C4-2B (cell line): Measurements from ENCODE around the gene CCDC13.

ENCODE experiments used
- H3K27ac ChIP-seq: fragments of 450-650 bp; 2 replicates; pipeline ENCODE4 v1.5.1; 2017
- CTCF ChIP-seq: fragments of 450-650 bp; conservative IDR thresholded peaks from 2 replicates; pipeline ENCODE4 v1.5.1; 2017; ENCODE audit warnings: mild to moderate bottlenecking
- ZFX ChIP-seq: fragments of 450-650 bp; IDR thresholded peaks from 2 replicates; pipeline ENCODE4 v1.6.1; 2017

CCDC13 gene

GRCh38 chr3:42751609-42752008, 21.4 kb downstream of the CCDC13 start:
- no peak overlapping the region for H3K27ac ChIP-seq
- TF ChIP-seq CTCF (no peak), ZFX (no peak)

GRCh38 chr3:42750834-42751233, 22.2 kb downstream of the CCDC13 start:
- TF ChIP-seq ZFX (no peak), CTCF (no peak)
- H3K27ac ChIP-seq: no peak overlapping the region

GRCh38 chr3:42749753-42750231, 23.3 kb downstream of the CCDC13 start:
- TF ChIP-seq ZFX: no peak
- no peak for TF ChIP-seq CTCF

GRCh38 chr3:42749025-42749752, 23.9 kb downstream of the CCDC13 start:
- TF ChIP-seq CTCF (no peak), ZFX (no peak)

More at GRCh38 chr3:42749753-42750231, 23.3 kb downstream of the CCDC13 start:
- H3K27ac ChIP-seq: no peak overlapping the region

GRCh38 chr3:42747581-42747980, 25.5 kb downstream of the CCDC13 start:
- TF ChIP-seq CTCF: no peak
- TF ChIP-seq ZFX: no peak
- no peak overlapping the region for H3K27ac ChIP-seq

More at GRCh38 chr3:42749025-42749752, 23.9 kb downstream of the CCDC13 start:
- no peak overlapping the region for H3K27ac ChIP-seq

GRCh38 chr3:42746455-42747450, 26.3 kb downstream of the CCDC13 start:
- peak overlapping the region; percentile 51 for H3K27ac ChIP-seq
- no peak for TF ChIP-seq ZFX
- TF ChIP-seq CTCF: no peak
